ENCODE measurements around the gene WWOX. TPM values are rescaled to one million over a fixed set of nuclear protein-coding genes. Genes with fewer than 3 reads are reported as not detected.

Gene WWOX
- total RNA-seq, 4 donors from 2014 or later, result 76.8 to 102 (median 83.6) TPM

DNA sequence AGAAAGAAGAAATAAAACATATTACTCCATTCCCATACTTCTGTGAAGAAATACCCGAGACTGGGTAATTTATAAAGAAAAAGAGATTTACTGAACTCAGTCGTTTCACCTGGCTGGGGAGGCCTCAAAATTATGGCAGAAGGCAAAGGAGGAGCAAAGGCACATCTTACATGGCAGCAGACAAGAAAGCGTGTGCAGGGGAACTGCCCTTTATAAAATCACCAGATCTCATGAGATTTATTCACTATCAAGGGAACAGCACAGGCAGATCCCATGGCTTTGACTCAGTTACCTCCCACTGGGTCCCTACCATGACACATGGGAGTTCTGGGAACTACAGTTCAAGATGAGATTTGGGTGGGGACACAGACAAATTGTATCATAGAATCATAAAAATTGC lies 365.4 kb downstream of the WWOX start:
- TF ChIP-seq, protein P1, sequence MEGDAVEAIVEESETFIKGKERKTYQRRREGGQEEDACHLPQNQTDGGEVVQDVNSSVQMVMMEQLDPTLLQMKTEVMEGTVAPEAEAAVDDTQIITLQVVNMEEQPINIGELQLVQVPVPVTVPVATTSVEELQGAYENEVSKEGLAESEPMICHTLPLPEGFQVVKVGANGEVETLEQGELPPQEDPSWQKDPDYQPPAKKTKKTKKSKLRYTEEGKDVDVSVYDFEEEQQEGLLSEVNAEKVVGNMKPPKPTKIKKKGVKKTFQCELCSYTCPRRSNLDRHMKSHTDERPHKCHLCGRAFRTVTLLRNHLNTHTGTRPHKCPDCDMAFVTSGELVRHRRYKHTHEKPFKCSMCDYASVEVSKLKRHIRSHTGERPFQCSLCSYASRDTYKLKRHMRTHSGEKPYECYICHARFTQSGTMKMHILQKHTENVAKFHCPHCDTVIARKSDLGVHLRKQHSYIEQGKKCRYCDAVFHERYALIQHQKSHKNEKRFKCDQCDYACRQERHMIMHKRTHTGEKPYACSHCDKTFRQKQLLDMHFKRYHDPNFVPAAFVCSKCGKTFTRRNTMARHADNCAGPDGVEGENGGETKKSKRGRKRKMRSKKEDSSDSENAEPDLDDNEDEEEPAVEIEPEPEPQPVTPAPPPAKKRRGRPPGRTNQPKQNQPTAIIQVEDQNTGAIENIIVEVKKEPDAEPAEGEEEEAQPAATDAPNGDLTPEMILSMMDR (IDR thresholded peaks at IDR 0.05), result no peak
- no peak for TF ChIP-seq POLR2A (IDR thresholded peaks at IDR 0.05)
- TF ChIP-seq EP300 (IDR thresholded peaks at IDR 0.05), result no peak
- no peaks in the 10 kb centered on the region for H3K27me3 ChIP-seq
- no peak overlapping the region for H3K4me3 ChIP-seq
- H3K36me3 ChIP-seq, result no peaks in the 10 kb centered on the region
- H3K27ac ChIP-seq, result no peak overlapping the region
- 84 to 88% methylated on average over 3 of the region's 3 CpGs for WGBS, 2 donors
- no peaks in the 10 kb centered on the region for H3K9me3 ChIP-seq
- peaks cover 0 to 17% (median 0%) of the 10 kb centered on the region in 4 donors for H3K4me1 ChIP-seq
- no peak for DNase-seq (ENCODE audit: low spot score in 2 of 2)

DNA sequence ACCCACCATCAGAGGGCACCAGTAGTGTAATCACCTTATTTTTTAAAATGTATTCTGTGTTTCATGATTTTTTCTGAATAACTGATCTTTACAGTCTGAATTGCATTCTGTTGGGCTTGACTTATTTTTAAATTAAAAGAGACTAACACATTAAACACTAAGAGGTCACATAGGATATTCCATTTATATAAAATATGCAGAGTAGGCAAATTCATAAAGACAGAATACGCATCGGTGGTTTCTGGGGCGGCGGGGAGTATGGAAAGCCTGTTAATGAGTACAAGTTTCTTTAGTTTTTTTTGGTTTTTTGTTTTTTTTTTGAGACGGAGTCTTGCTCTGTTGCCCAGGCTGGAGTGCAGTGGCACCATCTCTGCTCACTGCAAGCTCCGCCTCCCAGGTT lies 366.3 kb downstream of the WWOX start:
- Histone ChIP-seq H3K27ac (no peak overlapping the region), H3K36me3 (no peaks in the 10 kb centered on the region), H3K9me3 (no peaks in the 10 kb centered on the region), H3K4me1 (peaks cover 0 to 16% (median 0%) of the 10 kb centered on the region in 4 donors), H3K4me3 (no peak overlapping the region), H3K27me3 (no peaks in the 10 kb centered on the region)
- no peak for TF ChIP-seq EP300 (IDR thresholded peaks at IDR 0.05)
- no peak for DNase-seq (ENCODE audit: low spot score in 2 of 2)
- 92 to 97% methylated on average over 6 of the region's 6 CpGs for WGBS, 2 donors

DNA sequence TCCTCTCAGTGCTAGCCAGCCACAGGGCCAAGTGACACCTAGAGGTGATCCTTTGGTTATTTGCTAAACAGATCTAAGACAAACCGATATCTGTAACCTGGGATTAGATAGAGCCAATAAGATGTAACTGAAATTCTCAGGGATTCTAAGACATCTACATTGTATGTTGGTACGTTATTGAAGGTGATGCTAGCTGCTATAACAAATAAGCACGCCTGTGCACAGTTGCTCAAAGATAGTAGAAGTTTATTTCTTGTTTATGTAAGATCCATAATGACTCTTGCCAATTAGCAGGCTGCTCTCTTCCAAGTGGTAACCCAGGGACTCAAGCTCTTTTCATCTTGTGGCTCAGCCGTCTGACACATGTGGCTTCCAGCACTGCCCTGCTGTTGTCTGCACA lies 370.3 kb downstream of the WWOX start:
- WGBS, 2 donors, result 83 to 96% methylated on average over 4 of the region's 4 CpGs
- Histone ChIP-seq H3K4me1 (no peaks in the 10 kb centered on the region), H3K36me3 (no peaks in the 10 kb centered on the region), H3K27ac (no peak overlapping the region), H3K4me3 (no peak overlapping the region), H3K9me3 (no peaks in the 10 kb centered on the region), H3K27me3 (no peaks in the 10 kb centered on the region)
- no peak for TF ChIP-seq EP300 (IDR thresholded peaks at IDR 0.05)
- TF ChIP-seq, protein P1 (IDR thresholded peaks at IDR 0.05), result no peak
- no peak for TF ChIP-seq POLR2A (IDR thresholded peaks at IDR 0.05)
- DNase-seq (ENCODE audit: low spot score in 2 of 2), result no peak

DNA sequence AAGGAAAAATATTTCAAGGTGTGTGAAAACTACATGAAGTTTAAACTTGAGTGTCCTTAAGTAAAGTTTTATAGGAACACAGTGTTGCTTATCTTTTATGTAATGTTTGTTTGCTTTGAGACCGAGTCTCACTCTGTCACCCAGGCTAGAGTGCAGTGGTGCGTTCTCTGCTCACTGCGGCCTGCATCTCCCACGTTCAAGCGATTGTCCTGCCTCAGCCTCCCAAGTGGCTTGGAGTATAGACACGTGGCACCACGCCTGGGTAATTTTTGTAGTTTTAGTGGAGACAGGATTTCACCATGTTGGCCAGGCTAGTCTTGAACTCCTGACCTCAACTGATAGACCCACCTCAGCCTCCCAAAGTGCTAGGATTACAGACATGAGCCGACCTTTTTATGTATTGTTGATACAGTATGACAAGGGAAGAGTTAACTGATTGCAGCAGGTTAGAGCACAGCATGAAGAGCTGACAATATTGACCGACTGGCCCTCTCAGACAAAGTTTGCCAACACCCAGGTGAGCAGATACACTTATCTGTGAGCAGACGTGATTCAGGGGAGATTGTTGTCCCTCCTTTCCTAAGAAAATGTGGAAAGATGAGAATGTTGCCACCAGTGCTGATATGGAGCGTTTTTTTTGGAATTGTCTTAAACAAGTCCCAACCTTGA lies 373.7 kb downstream of the WWOX start:
- TF ChIP-seq POLR2A (IDR thresholded peaks at IDR 0.05), result no peak
- TF ChIP-seq, protein P1 (IDR thresholded peaks at IDR 0.05), result no peak
- Histone ChIP-seq H3K36me3 (no peaks in the 10 kb centered on the region), H3K27ac (no peak overlapping the region), H3K4me1 (no peaks in the 10 kb centered on the region), H3K27me3 (no peaks in the 10 kb centered on the region), H3K9me3 (no peaks in the 10 kb centered on the region), H3K4me3 (no peak overlapping the region)
- no peak for DNase-seq (ENCODE audit: low spot score in 2 of 2)
- 92 to 93% methylated on average over 11 of the region's 11 CpGs for WGBS, 2 donors

DNA sequence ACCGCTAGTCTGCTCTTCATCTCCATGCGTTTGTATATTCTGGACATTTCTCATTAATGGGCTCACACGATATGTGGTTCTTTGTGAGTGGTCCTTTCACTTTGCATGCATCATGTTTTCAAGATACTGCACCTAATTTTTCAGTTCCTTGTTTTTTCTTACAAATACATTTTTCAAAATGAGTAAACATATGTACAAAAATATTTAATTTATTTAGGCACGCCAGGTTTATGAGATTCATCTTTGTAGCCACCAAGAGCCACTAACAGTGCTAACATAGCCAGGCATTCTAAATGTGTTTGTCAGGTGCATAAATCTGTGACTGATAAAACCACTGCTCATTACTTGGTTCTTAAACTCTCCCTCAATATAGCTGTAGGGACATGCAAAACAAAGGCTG lies 375.3 kb downstream of the WWOX start:
- Histone ChIP-seq H3K4me1 (no peaks in the 10 kb centered on the region), H3K36me3 (no peaks in the 10 kb centered on the region), H3K4me3 (no peak overlapping the region), H3K9me3 (no peaks in the 10 kb centered on the region), H3K27me3 (no peaks in the 10 kb centered on the region), H3K27ac (no peak overlapping the region)
- 94 to 95% methylated on average over 4 of the region's 4 CpGs for WGBS, 2 donors
- DNase-seq (ENCODE audit: low spot score in 2 of 2), result no peak
- TF ChIP-seq POLR2A (IDR thresholded peaks at IDR 0.05) (no peak), EP300 (IDR thresholded peaks at IDR 0.05) (no peak)
- TF ChIP-seq, protein P1 (IDR thresholded peaks at IDR 0.05), result no peak

DNA sequence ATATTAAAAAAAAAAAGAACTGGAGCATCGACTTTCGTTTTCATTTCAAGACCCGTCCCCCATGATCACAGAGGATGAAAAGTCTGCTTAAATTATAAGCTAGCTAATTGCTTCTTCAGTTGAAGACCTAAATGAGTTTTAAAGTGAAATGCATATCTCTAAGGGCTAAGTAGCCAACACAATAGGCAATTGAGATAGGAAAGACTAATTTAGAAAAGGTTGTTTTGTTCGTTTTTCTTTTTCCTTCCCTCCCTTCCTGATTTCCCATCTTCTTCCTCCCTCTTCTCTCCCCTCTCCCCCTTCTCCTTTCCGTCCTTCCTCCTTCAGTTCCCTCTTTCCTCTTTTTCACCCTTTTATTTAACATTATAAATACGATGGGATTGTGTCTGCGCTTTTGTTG lies 377.2 kb downstream of the WWOX start:
- no peaks in the 10 kb centered on the region for H3K36me3 ChIP-seq
- no peak overlapping the region for H3K27ac ChIP-seq
- no peaks in the 10 kb centered on the region for H3K4me1 ChIP-seq
- TF ChIP-seq, protein P1 (IDR thresholded peaks at IDR 0.05), result no peak
- TF ChIP-seq EP300 (IDR thresholded peaks at IDR 0.05) (no peak), POLR2A (IDR thresholded peaks at IDR 0.05) (no peak)
- WGBS, 2 donors, result 83 to 85% methylated on average over 7 of the region's 7 CpGs
- H3K9me3 ChIP-seq, result no peaks in the 10 kb centered on the region
- no peak for DNase-seq (ENCODE audit: low spot score in 2 of 2)
- no peaks in the 10 kb centered on the region for H3K27me3 ChIP-seq
- H3K4me3 ChIP-seq, result no peak overlapping the region
